ENCODE results near the gene RTN4R.
A peak's percentile ranks its signal among the peaks of the same experiment; 100 is the strongest.

The RTN4R gene

GRCh38 chr22:20241579-20242392, 26.3 kb downstream of the RTN4R start:
- no peak for DNase-seq (ENCODE audit: low spot score)

DNA sequence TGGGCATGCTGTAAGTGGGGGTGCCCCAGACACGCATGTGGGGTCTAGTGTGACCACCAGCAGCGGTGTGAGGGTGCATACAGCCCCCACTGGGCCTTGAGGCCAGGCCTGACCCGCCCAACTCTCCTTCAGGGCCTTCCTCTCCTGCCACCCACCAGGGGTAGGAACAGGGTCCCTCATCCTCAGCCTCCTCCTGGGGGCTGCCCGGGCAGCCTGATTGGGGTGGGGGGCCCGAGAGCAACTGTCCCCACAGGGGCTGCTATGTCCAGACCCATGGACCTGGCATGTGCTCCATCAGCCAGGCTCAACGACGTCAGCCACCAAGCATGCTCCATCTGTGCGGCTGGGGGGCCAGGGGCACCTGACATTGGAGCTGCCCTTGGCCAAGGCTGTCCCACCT, 27.2 kb downstream of the RTN4R start:
- DNase-seq (ENCODE audit: low spot score) = no peak

GRCh38 chr22:20240447-20240764, 27.7 kb downstream of the RTN4R start:
- no peak for DNase-seq (ENCODE audit: low spot score)

- no peak for DNase-seq (ENCODE audit: low spot score)
These were observed 28.3 kb downstream of the RTN4R start for GRCh38 chr22:20239676-20240446.

DNA sequence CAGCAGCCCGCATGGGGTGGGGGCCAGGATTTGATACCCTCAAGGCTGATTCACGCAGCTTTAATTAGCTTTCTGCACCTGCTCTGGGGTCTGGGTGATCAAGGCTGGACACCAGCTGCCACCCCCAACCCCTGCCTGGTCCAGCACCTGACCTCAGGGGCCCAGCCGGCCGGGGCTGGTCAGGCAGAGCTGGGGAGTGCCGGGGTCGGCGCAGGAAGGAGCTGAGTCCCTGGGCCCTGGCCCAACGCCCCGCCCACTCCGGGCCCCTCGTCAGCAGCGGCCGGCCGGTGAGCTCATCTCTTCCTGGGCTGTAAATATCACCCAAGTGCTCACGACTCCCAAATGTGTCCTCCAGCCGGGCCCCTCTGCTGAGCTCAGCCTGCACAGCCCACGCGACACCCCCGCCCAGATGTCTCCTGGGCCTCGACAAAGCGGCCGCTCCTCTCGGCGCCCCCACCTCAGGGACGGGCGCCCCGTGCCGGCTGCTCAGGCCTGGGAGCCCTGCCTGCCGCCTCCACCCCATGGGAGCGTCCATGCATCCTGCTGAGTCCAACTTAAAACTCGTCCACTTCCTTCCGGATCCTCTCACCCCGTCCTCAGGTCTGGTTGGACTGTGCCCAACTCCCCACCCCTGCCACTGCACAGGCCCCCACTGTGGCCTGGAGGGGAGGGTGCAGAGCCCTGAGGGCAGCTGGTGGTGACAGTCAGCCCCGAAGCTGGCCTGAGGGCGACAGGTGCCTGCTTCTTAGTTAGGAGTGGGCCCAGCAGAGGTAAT, 29.0 kb downstream of the RTN4R start:
- DNase-seq (ENCODE audit: low spot score) = no peak

- DNase-seq (ENCODE audit: low spot score) = peak; percentile 39
These were observed 29.6 kb downstream of the RTN4R start for GRCh38 chr22:20238536-20238900.

- no peak for DNase-seq (ENCODE audit: low spot score)
These were observed 30.4 kb downstream of the RTN4R start for GRCh38 chr22:20237480-20238440.

- DNase-seq (ENCODE audit: low spot score) = no peak
These were observed 31.9 kb downstream of the RTN4R start for GRCh38 chr22:20236052-20236717.

DNA sequence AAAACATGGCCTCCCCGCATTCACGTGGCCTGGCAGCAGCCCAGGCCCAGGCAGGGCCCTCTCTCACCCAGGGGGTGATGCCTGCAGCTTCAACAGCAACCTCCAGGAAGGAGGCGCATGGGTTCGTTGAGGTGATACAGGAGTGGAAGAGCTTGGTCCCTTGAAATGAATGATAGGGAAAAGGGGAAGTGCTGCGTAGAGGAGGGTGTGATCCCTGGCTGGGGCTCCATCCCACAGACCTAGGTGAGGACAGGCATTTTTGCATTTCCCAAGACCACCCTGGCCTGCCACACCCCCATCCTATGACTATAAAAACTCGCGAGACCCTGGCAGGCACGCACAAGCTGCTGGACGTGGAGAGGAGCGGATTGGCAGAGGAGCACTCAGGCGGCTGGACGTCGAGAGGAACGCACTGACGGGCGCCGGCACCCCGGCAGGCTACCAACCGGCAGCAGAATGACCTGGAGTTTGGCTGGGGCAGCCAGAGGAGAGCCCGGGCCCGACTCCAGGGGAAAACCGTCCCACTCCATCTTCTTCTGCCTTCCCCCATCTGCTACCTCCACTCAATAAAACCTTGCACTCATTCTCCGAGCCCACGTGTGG, 32.6 kb downstream of the RTN4R start:
- no peak for DNase-seq (ENCODE audit: low spot score)

GRCh38 chr22:20234760-20235388, 33.2 kb downstream of the RTN4R start:
- DNase-seq (ENCODE audit: low spot score) = no peak

- DNase-seq (ENCODE audit: low spot score) = no peak
These were observed 33.8 kb downstream of the RTN4R start for GRCh38 chr22:20234314-20234682.

GRCh38 chr22:20233351-20234313, 34.5 kb downstream of the RTN4R start:
- no peak for DNase-seq (ENCODE audit: low spot score)

DNA sequence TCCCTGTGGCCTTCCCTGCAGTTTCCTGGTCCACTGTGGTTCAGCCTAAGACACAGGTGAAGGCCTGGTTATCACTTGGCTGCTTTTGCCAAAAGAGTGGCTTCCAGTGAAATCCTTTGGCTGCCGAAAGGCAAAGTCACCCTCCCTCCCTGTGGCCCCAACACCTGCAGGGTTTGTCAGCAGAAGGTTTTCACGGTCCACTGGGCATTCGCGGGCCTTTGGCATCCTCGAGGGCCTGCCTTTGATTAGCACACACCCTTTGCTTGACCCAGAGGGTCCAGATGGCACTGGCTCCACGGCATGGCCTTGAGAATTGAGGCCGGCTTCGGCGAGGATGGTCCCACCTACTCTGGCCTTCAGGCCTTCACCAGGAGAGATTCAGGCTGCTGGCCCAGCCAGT, 35.3 kb downstream of the RTN4R start:
- no peak for DNase-seq (ENCODE audit: low spot score)

- DNase-seq (ENCODE audit: low spot score) = no peak
These were observed 35.9 kb downstream of the RTN4R start for GRCh38 chr22:20232237-20232598.

GRCh38 chr22:20231514-20232236, 36.4 kb downstream of the RTN4R start:
- no peak for DNase-seq (ENCODE audit: low spot score)

GRCh38 chr22:20230777-20231420, 37.2 kb downstream of the RTN4R start:
- DNase-seq (ENCODE audit: low spot score) = no peak

- DNase-seq (ENCODE audit: low spot score) = no peak
These were observed 38.0 kb downstream of the RTN4R start for GRCh38 chr22:20229916-20230775.

Data from kidney tubule cell (primary cell).